CD4-positive, alpha-beta T cell treated with Interleukin-17A for 1 hour (primary cell): ENCODE measurements around the gene OR6K6.
A peak's percentile ranks its signal among the peaks of the same experiment; 100 is the strongest.

Source experiments
- DNase-seq: peaks from one replicate; pipeline ENCODE4 v3.0.0-alpha.2; 2020

Gene OR6K6, protein sequence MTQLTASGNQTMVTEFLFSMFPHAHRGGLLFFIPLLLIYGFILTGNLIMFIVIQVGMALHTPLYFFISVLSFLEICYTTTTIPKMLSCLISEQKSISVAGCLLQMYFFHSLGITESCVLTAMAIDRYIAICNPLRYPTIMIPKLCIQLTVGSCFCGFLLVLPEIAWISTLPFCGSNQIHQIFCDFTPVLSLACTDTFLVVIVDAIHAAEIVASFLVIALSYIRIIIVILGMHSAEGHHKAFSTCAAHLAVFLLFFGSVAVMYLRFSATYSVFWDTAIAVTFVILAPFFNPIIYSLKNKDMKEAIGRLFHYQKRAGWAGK

DNA sequence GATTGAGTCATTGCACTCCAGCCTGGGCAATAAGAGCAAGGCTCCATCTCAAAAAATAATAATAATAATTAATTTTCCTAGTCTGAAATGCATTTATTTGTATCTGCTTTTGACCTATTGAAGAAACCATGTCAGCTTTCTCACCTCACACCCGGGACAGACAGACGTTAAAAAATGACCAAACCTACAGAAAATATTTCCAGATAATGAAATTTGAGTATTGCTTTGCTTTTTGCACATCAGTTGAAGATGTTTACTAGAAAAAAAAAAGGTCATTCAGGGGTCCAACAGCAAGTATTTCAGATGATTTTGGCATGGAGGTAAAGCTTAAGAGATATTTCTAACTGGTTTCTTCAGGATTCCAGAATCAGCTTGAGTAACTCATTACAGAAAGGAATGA is at the start of gene OR6K6:
OR6K6 (plus strand) TSS at position 301 of the 400 bp plus-strand sequence. CDS start 168 bp downstream, outside the sequence.
- no peak for DNase-seq

DNA sequence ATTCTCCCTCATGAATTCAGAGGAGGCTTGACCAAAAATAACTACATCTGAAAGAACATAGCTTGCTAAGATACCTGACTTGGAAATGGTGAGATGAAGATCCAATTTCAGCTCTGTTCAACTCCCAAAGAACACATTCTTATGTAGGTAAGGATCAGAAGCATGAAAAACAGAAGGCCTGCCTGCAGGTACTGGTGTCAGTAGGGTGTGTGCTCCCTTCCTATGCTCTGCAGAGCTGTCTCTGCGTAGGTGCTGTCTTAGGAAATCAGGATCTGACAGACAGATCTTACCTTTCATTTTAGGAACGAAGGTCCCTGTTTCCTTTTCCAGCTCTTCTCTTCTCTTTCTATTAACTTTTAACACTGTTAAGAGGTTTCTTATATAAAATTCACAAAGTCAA is 48.4 kb upstream of the OR6K6 start:
- no peak for DNase-seq

DNA sequence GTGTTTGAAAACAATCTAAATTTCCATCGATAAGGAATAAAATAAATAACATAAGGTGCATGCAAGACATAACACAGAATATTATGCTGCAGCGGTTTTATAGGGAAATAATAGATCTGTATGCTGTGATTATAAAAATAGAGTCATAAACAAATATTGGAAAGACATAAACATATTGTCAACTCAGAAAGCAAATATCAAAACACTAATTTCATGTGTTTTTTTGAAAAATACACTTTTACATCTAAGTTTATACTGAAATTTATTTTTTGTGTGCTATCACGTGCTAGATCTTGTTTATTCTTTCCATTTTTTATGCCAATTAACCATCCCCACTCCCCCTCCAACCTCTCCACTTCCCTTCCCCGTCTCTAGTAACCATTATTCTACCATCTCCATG is 43.4 kb upstream of the OR6K6 start:
- DNase-seq = no peak

DNA sequence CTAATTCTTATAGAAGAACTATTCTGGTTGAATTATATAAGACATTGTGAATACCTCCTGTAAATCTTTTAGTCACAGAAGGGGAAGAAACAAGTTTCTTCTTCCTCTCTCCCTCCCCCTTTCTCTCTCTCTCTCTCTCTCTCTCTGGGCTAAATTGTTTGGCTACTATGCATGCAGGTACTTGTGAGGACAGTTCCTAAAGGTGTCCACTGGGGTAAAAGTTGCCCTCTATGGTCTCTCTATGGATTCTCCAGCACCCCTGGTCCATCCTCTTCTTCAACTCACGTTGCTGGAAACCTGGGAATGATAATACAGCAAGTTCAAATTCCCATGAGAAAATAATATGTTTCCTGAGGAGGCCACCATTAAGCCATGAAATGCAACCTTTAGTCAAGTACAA is 39.8 kb upstream of the OR6K6 start:
- no peak for DNase-seq

DNA sequence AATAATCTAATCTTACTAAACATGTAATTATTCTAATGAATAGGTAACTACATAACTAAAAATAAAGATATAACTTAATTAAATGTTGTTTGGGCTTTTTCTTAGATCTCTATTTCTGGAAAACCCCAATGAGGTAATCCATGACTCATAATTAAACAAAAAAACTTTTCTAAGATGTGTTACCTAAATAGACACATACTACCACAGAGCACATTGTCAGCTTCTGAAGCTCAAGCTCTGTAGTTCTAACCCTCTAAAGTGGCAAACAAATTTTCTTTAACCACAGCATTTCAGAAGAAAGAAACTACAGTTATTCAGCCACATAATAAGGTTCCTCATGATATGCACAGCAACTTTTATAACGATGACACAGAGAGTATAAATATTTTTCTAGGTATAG is 38.2 kb upstream of the OR6K6 start:
- DNase-seq = no peak

DNA sequence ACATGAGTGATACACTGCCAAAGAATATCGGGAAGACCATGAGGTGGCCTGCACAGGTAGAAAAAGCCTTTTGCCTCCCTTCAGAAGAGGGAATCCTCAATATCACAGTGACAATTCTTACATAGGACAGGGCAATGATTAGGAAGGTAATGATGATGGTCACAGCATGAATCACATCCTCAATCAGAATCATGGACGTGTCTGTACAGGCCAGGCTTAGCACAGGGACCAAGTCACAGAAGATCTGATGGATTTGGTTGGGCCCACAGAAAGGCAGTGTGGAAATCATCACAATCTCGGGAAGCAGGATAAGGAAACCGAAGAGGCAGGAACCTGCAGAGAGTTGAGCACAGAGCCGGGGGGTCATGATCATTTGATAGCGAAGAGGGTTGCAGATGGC is 37.2 kb upstream of the OR6K6 start:
- no peak for DNase-seq

DNA sequence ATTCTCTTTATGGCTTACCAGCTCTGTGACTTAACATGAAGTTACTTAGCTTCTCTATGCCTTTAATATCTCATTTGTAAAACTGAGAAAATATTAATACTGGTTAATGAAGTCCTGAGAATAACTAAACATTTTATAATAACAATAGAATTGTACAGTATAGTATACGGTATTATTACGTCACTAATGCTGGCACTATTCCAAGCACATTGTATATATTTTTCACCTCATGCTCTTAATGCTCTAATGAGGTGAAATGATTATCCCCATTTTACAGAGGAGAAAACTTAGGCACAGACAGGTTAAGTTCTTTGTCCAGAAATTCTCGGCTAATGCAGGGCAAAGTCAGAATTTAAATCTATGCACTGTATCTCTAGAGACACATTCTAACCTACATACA is 34.9 kb upstream of the OR6K6 start:
- DNase-seq = no peak

DNA sequence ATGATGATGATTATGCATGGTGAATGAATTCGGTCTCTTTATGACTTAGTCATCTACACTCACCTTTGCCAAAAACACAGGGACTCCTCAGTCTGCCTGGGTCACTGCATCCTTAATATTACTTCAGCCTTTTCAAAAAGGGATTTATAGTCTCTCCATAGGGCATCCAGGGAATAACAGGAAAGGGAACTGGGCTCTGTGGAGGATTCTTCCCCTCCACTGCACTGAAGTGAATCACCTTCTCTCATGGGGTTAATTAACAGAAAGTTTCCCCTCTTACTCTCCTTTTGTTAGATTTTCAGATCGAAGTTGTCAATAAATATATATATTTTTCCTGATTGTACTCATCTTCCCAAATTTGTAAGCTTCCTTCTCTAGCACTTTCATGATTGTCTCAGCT is 33.9 kb upstream of the OR6K6 start, which contains the start of gene OR6K3:
OR6K3 (minus strand) TSS at position 101 of the 400 bp plus-strand sequence. CDS start 2,605 bp downstream, outside the sequence.
- no peak for DNase-seq

DNA sequence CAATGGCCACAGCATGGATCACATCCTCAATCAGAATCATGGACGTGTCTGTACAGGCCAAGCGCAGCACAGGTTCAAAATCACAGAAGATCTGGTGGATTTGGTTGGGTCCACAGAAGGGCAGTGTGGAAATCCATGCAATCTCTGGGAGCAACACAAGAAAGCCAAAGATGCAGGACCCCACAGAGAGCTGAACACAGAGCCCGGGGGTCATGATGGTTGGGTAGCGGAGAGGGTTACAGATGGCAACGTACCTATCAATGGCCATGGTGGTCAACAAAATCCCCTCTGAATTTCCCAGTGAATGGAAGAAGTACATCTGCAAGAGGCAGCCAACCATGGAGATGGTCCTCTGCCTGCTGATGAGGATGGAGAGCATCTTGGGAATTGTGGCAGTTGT is 30.1 kb upstream of the OR6K6 start:
- no peak for DNase-seq

DNA sequence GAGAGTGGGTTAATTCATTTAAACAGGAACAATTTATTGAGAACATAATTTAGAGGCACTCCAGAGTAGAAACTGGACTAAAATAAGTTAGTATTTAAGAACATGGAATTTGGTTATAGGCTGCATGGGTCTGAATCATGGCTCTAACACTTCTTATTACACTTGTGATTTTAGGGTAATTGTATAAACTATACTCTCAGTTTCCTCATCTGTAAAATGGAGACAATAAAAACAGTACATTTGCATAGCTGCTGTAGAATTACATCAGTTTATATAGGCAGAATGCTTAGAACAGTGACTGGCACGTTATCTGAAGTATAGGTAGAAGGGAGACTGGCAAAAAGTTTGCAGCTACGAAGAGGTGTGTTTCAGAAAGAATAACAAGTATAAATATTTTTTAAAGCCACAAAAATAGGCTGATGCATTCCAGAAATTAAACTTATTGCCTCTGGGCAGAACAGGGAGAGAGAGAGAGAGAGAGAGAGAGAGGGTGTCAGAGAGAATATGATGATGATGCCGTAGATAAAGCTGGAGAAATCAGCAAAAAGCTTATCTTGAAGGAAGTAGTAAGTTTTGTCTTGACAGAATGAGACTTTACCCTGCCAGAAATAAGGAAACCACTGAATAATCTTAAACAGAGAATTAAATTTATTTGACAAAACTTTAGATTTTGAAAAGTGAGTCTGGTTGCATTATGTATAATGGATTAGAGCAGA is 25.9 kb upstream of the OR6K6 start:
- no peak for DNase-seq

DNA sequence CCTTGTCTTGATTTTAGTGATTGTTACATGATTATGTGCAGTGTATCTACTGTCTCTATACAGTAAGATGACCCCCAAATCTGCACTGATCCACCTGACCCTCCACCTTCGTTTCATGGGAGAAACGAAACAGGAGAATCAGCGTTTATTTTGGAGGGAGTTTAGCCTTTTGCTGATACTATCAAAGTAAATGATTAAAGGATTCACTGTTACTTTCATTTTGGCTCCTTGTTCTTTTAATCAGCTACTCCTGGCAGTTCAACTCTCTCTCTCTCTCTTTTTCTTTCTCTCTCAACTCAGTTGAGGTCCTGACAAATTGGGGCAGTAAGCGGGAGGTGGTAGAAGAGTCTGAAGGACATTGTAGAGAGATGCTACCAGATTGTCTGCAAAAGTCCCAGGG is 24.1 kb upstream of the OR6K6 start:
- no peak for DNase-seq

DNA sequence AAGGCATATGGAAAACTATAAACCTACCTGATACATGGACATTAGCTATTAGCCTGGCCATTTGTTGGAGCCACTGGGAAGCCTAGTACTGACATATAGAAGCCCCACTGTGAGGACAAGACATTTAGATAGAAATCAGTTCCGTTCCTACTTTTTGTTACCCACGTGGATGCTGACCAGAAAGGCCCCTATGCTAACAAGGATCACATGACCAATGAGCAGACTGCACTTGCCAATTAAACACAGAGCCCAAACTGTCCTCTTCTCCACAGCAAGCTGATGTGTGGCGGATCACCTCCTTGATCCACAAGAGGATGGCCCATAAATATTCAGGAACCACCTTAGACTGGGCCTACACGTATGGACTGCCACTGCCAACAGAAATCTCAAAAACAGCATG is 22.8 kb upstream of the OR6K6 start:
- DNase-seq = no peak

DNA sequence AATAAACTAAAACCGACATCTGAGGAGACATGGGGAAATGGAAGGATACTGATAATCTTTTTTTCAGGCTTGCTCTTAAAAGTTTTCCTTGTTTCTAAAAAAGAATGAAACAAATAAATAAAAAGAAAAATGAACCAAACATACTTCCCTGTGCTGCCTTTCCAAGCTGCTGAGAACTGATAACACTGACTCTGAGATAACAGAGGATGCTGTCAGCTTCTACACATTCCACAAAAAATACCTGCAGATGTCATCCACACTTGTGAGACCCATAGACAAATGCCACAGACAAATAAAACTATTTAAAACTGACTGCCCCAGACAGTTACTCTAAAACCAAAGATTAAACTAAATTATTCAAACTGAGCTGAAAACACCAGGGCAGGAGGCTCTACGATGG is 22.0 kb upstream of the OR6K6 start:
- DNase-seq = no peak

DNA sequence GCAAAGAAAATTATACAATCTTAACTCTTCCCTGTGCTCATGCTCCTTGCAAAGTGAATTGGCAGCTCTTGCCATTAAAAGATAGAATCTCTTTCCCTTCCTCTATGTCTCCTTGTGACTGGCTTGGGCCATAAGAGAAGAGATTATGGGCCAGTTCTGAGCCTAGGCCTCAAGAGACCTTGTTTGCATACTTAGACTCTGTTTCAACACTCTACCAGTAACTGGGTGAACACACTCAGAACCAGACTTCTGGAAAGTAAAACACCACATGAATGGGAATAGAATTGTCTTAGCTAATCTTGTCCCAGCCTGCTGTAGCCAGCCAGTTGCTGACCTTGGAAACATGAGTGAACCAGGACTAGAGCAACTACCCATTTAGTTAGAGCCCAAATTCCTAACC is 18.7 kb upstream of the OR6K6 start:
- DNase-seq = no peak

DNA sequence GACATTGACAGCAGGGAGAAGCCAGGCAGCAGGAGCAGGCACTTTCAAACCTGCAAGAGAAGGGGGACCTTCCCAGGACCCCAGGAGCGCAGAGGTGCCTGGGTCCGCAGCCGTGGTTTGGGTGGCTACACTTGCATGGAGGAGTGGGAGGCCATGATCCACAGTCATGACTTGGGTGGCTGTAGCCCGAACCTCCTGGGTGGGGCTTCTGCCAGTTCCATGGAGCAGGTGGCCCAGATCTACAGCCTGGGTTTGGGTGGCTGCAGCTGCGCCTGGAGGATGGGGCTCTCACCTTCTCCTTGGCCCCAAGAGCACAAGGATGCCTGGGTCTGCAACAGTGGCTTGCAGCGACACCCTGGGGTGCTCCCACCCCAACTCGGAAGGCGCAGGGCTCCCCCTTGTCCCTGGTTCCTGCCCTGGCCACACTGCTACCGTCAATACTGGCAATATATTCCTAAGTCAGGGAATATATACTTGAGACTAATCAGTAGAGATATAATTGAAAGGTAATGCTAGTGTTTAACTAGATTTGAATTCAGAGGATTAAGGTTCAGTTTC is 2.3 kb upstream of the OR6K6 start:
- DNase-seq = no peak

DNA sequence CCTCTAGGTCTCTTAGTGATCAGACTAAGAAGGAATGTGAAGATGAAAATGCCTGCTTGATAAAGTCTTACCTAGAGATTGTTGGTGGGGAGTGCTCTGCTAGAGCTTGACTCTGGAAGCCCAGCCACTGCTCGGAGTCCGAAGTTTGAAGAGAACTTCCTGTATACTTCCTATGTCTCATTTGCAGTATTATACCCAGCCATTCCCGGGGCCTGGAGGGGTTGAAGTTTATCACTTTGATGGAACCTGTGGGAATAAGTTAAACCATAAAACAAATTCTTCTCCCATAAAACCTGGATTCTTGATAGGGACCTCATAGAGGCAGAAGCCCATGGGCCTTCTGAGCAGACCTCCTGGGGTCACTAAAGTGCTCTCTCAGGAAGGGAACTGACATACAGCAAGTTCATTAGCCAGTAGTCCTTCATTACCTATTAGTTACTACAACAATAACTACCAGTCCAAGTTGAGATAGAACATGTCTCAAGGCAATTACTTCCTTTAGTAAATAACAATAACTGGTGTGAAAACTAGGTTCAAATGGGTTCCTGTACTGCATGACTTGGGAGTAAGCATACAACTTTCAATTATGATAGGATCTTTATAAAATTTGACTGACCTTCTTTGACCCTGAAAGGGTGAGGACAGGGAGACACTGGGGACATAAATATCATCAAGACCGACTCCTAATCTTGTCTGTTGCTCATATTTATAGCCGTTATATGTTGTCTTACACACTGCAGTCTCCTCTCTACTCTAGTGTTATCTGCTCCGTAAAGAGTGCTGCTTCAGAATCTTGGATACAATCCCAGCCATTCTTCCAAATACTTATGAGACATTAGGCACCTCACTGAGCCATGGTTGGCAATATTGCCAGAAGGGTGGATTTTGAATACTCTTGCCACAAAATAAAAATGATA is 17.7 kb downstream of the OR6K6 start, which contains the start of gene OR6N1:
OR6N1 (minus strand) TSS at position 246 of the 917 bp plus-strand sequence. CDS start 5,513 bp downstream, outside the sequence.
- DNase-seq = peak; percentile 5

DNA sequence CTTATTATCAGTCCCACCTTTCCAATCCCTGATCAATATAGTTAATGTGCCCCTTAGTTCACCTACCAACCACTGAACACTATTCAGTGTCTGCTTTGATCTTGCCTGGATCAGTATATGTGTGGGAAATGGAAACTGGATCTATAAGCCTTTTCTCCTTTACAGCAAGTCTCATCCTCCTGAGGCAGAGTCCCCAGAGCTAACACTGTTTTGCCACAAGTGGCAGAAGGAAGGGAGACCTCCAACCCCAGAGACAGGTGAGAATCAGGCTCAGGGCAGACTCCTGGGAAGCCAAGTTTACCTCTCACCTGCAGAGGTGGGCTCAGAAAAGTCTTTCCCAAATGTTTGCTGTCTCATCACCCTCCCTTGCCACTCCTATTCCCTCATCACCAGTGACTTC is 26.6 kb downstream of the OR6K6 start, which contains the start of gene OR6N2:
OR6N2 (minus strand) TSS at position 101 of the 400 bp plus-strand sequence. CDS start 3,569 bp downstream, outside the sequence.
- no peak for DNase-seq

DNA sequence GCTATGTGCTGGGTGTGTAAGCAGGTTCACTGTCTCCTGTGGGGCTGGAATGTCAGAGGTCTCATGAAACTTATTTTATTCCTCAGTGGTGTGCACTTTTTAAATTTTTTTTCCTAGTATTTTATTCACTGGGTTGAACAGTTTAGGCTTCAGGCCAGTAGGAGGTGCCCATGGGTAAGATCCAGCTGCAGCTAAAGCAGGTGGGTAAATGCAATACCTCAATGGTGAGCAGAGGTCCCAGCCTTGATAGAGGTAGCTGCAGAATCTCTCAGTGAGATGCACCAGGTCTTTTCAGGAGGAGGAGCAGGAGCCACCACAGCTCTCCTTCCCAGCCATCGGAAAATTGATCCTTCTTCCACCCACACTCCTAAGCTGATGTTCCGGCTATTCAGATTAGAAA is 39.1 kb downstream of the OR6K6 start:
- peak; percentile 58 for DNase-seq

DNA sequence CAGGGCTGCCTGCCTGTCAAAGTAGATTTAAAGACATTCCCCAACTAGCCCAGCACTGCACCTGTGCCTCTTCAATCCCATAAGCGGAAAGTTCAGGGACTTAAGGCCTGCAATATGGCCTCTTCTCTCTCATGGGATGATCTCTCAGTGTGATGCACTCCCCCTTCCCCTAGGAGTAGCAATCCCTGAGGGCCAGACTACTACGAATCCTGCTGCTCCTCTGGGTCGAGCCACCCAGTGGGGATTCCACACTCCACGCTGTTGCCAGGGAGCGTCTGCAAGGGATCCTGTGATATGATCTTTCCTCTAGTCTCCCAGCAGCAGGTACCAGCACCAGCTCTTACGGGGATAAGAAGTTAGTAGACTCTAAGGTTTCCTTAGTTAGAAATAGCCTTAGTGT is 39.7 kb downstream of the OR6K6 start:
- DNase-seq = no peak

DNA sequence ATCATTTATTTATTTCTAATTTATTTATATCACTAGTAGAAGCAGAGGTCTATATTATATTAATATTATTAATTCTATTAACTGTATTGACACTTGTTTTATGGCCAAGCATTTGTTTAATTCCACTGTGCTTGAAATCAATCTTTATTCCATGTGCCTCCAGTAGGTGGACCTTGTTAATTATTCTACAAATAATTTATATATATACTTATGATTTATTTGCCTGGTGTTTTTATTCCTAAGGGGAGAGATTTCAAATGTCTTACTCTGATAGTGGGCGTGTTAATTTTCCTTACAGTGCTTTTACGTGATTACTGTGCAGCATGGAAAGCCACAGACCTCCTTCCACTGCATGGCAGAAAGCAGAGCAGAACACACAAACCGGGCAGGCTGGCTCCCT is 44.0 kb downstream of the OR6K6 start:
- DNase-seq = no peak

DNA sequence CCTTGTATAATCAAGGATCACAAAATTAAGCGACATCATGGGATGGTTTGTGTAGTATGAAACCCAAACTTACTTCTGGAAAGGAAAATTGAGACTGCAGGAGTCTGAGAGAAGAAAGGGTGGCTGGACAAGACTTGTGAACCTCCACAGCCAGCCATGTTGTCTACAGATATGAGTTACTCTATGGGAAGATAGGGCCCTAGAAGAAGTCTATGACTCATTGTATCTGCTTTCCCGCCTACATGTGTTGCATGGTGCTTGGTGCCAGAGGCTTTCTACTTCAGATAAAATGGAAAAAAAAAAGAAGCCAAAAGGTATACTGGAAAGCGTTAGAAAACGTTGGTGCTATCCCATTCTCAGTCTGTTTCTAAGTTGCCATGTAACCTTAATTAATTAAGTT is 45.2 kb downstream of the OR6K6 start:
- no peak for DNase-seq

DNA sequence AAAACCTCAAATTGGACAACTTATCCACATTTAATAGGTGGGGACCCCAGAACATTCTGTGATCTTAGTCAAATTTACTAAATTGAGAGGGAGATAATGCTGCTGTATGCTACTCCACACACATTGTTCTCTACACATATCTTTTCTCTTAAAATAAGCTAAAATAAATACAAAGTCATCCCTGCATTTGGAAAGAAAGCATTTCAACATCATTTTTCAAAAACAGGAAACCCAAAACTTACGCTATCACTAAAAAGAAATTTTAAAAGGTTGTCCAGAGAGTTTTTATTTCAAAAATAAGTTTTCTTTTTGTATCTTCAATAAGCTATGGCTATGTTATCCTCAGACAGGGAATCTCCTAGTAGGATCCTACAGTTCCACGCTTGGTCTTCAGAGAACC is 46.0 kb downstream of the OR6K6 start:
- no peak for DNase-seq

DNA sequence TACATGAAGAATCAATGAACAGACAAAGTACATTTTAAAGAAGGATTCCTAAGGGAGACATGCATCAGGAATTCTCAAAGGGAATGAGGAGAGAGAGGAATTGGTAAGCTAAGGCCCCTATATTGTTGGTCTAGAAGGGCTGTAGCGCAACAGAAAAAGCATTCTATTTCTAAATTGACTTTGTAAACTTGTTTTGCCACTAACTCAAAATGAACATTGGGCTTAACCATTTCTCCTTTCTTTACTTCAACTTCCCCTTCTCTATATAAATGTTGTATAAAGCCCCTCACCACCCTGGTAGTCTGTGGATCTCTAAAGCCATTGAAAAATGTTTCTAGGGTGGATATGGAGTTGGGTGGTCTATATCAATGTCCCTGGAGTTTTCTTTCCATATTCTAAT is 46.9 kb downstream of the OR6K6 start:
- no peak for DNase-seq
